ENCODE data around the gene ANK2.
"Not testable (repeated sequence)": the region's sequence is repeated elsewhere in the genome, so short reads cannot be mapped to it uniquely, and the experiment has no call there.

Gene ANK2

GRCh38 chr4:113154281-113154680 is 104.8 kb downstream of the ANK2 start:
- no peak for DNase-seq

GRCh38 chr4:113157086-113157857 is 107.8 kb downstream of the ANK2 start:
- DNase-seq, result no peak

GRCh38 chr4:113159942-113160545 is 110.6 kb downstream of the ANK2 start:
- no peak for DNase-seq

- no peak for DNase-seq
These were observed 111.1 kb downstream of the ANK2 start for GRCh38 chr4:113160548-113160947.

- DNase-seq, result no peak
These were observed 112.6 kb downstream of the ANK2 start for GRCh38 chr4:113162089-113162488.

GRCh38 chr4:113169368-113169767 is 119.9 kb downstream of the ANK2 start:
- DNase-seq, result no peak

- DNase-seq, result no peak
These were observed 120.8 kb downstream of the ANK2 start for GRCh38 chr4:113170115-113170804.

- no peak for DNase-seq
These were observed 121.5 kb downstream of the ANK2 start for GRCh38 chr4:113170805-113171468.

GRCh38 chr4:113173126-113173792 is 123.8 kb downstream of the ANK2 start:
- DNase-seq, result no peak

- no peak for DNase-seq
These were observed 124.4 kb downstream of the ANK2 start for GRCh38 chr4:113173793-113174264.

- no peak for DNase-seq
These were observed 129.6 kb downstream of the ANK2 start for GRCh38 chr4:113179091-113179490.

GRCh38 chr4:113179996-113180395 is 130.5 kb downstream of the ANK2 start:
- DNase-seq, result no peak

- DNase-seq, result no peak
These were observed 132.0 kb downstream of the ANK2 start for GRCh38 chr4:113181289-113182007.

GRCh38 chr4:113183032-113183605 is 133.7 kb downstream of the ANK2 start:
- DNase-seq, result no peak

- DNase-seq, result not testable (repeated sequence)
These were observed 136.8 kb downstream of the ANK2 start for GRCh38 chr4:113186220-113186619.

- no peak for DNase-seq
These were observed 137.5 kb downstream of the ANK2 start for GRCh38 chr4:113186913-113187312.

- DNase-seq, result no peak
These were observed 137.9 kb downstream of the ANK2 start for GRCh38 chr4:113187358-113187757.

- DNase-seq, result no peak
These were observed 140.1 kb downstream of the ANK2 start for GRCh38 chr4:113189546-113189945.

GRCh38 chr4:113209153-113209552 is 159.7 kb downstream of the ANK2 start:
- DNase-seq, result no peak

- no peak for DNase-seq
These were observed 160.3 kb downstream of the ANK2 start for GRCh38 chr4:113209652-113210320.

GRCh38 chr4:113212613-113213012 is 163.2 kb downstream of the ANK2 start:
- DNase-seq, result peak; percentile 22

All from midbrain (tissue), 1 donor.